ENCODE data around the gene AP1G2.

DNA sequence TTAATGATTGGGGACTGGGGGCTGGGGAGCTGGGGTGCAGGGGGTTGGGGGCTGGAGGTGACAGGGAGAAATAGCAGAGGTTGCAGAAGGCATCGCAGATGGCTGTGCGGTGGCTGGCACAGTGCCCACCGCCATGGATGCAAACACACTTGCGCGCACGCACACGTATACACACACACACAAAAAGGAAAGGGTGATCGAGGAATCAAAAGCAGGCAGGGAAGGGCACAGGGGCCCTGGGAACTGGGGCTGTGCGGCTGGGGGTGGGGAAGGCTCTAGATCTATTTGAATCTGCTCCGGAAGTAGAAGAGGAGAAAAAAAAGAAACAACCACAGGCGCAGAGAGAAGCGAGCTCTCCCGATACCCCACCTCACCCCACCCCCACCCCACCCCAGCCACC, 55.4 kb downstream of the AP1G2 start:
- TF ChIP-seq, protein P1, sequence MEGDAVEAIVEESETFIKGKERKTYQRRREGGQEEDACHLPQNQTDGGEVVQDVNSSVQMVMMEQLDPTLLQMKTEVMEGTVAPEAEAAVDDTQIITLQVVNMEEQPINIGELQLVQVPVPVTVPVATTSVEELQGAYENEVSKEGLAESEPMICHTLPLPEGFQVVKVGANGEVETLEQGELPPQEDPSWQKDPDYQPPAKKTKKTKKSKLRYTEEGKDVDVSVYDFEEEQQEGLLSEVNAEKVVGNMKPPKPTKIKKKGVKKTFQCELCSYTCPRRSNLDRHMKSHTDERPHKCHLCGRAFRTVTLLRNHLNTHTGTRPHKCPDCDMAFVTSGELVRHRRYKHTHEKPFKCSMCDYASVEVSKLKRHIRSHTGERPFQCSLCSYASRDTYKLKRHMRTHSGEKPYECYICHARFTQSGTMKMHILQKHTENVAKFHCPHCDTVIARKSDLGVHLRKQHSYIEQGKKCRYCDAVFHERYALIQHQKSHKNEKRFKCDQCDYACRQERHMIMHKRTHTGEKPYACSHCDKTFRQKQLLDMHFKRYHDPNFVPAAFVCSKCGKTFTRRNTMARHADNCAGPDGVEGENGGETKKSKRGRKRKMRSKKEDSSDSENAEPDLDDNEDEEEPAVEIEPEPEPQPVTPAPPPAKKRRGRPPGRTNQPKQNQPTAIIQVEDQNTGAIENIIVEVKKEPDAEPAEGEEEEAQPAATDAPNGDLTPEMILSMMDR (IDR thresholded peaks at IDR 0.05): no peak
- TF ChIP-seq EZH2phosphoT487 (IDR thresholded peaks at IDR 0.05): no peak
- no peak for TF ChIP-seq EZH2 (IDR thresholded peaks at IDR 0.05)
